CD4-positive, alpha-beta T cell treated with Interleukin-17A for 1 hour (primary cell): ENCODE data around the gene C11orf68.
A peak's percentile ranks its signal among the peaks of the same experiment; 100 is the strongest.
"Not testable (repeated sequence)": the region's sequence is repeated elsewhere in the genome, so short reads cannot be mapped to it uniquely, and the experiment has no call there.

Source experiments
- DNase-seq: peaks from one replicate; pipeline ENCODE4 v3.0.0-alpha.2; 2020

Gene C11orf68

DNA sequence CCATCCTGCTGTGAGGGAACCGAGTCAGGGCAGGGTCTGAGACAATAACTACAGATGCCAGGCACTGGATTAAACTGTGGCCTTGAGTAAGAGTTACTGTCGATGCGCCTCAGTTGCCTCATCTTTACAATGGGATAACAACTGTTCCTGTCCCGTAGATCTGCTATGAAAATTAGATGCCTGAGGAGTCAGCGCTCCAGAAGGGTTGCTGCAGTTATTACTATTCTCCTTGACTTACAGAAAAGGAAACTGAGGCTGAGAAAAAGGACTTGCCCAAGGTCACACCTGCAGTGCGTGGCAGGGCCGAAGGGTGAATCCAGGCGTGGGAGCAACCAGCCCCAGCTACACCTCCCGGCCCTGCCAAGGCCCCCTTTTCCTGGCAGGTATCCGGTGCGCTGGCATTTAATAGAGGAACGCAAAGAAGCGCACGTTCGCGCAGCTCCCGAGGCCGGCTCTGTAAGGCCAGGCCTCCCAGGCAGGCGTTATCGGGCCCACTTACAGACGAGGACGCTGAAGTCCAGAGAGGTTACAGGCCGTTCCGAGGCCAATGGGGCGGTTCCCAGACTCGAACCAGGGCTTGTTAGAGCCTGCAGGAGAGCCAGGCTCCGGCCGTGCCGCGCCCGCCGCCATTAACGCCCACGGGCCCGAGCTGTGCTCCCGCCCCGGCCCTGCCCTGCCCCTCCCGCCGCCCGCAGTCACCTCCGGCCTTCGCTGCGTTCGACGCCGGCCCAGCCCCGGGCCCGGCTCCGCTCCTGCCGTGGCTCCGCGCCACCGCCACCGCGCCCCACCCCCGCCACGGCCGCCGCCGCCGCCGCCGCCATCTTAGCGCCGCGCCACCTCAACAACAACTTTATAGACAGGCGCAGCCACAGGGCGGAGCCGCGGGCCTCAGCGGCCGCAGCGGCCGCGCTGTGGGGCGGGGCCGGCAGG is at the start of gene C11orf68:
TSS of gene C11orf68 (minus strand) at position 852 of the 930 bp plus-strand sequence. CDS start at position 821, 31 bp downstream.
- no peak for DNase-seq

DNA sequence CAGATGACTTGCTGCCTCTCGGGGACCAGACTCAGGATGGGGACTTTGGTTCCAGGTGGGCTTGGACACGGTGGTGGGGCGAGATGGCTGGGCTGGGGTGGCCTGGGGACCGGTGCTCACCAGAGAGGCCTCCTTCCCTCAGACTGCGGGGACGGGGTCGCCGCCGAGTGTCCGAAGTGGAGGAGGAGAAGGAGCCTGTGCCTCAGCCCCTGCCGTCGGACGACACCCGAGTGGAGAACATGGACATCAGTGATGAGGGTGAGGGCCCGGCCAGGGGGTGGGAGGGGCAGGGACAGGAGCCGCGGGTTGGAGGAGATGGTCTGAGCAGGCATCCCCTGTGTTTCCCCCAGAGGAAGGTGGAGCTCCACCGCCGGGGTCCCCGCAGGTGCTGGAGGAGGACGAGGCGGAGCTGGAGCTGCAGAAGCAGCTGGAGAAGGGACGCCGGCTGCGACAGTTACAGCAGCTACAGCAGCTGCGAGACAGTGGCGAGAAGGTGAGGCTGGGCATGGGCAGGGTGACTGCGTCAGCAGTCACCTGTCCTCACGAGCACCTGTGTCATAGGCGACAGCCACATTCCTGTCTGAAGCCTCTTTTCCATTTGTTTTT is 48.6 kb upstream of the C11orf68 start:
- no peak for DNase-seq

DNA sequence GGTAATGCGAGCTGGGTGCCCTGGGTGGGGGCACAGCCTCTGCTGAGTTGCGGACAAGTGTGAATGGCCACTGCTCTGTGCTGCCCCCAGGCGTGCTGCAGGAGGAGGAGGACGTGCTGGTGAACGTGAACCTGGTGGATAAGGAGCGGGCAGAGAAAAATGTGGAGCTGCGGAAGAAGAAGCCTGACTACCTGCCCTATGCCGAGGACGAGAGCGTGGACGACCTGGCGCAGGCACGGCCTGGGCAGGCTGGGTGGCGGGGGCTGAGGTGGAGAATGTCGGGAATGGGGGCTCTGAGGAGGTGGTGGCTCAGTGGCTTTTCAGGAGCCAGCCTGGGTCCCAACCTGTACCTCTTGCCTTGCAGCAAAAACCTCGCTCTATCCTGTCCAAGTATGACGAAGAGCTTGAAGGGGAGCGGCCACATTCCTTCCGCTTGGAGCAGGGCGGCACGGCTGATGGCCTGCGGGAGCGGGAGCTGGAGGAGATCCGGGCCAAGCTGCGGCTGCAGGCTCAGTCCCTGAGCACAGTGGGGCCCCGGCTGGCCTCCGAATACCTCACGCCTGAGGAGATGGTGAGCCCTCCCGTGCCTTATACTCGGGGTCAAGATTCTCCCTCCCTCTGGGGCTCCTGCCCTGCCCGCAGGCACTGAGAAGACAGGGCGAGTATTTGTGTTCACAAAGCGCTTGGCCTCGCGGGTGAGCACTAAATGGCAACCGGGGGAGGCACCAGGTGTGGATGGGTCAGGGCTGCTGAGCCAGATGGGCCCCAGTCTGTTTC is 47.3 kb upstream of the C11orf68 start:
- DNase-seq: no peak

DNA sequence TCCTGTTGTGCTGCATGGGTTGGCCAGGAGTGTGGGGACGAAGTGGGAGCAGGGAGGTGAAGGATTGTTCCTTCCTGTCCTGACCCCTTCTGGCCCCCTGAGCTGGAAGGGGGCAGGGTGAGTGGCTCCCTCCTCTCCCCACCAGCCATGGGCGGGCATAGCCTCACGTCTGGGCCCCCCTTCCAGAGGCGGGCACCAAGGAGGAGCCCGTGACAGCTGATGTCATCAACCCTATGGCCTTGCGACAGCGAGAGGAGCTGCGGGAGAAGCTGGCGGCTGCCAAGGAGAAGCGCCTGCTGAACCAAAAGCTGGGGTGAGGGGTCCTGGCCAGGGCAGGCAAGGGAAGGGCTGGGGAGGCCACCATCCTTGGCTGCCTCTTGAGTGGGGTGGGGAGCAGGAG is 46.0 kb upstream of the C11orf68 start:
- DNase-seq: no peak

DNA sequence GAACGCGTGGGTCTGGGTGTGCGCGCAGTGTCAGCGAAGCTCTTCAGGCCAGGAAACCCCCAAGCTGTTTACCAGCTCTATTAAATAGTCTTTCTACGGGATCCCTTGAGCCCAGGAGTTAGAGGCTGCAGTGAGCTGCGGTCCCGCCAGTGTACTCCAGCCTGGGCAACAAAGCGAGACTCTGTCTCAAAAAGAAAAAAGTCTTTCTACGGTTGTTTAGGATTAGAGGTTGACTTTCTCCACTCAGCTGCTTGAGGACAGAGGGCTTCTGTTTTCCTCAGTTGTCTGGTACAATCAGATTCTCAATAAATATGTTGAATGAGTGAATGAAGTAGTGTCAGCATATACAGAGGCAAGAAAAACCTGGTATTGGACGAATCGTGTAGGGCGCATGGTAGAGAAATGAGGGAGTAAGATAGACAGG is 43.3 kb upstream of the C11orf68 start:
- DNase-seq: peak; percentile 67

DNA sequence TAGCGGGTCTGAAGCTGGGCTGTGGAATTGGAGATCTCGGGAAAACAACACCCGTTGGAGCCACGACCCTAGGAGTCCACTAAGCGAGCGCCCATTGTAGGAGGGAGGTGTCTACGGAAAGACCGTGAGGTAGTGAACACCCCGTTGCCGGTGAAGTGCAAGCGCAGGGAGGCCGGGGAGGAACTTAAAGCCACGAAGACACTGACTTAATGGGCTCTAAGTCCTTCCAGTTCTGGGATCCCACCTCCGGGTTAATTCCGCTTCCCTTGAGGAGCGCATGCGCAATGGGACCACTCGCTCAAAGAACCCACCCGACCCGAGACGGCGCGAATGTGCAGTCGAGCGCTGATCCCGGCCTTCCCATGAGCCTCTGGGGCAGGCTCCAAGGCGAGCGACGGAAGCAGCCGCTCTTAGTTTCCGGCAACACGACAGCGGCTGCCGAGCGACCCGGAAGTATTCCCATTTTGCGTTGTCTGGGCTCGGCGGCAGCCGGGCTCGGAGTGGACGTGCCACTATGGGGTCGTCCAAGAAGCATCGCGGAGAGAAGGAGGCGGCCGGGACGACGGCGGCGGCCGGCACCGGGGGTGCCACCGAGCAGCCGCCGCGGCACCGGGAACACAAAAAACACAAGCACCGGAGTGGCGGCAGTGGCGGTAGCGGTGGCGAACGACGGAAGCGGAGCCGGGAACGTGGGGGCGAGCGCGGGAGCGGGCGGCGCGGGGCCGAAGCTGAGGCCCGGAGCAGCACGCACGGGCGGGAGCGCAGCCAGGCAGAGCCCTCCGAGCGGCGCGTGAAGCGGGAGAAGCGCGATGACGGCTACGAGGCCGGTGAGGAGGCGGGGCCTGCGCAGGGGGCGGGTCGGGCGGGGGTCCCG is 42.6 kb upstream of the C11orf68 start, which contains the start of gene SART1:
TSS of gene SART1 (plus strand) at position 468 of the 874 bp plus-strand sequence. CDS start at position 515, 47 bp downstream.
- DNase-seq: peak; percentile 98

DNA sequence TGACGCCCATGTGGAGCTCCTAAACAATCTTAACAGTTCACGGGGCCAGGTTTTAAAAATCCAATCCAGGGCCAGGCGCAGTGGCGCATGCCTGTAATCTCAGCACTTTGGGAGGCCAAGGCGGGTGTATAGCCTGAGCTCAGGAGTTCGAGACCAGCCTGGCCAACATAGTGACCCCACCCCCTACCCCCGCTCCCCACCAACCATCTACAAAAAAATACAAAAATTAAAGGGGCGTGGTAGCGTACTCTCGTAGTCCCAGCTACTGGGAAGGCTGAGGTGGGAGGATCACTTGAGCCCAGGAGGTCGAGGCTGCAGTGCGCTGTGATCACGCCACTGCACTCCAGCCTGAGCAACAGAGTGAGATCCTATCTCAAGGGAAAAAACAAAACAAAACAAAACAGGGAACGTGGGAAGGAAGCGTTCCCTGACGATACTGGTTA is 42.0 kb upstream of the C11orf68 start:
- no peak for DNase-seq

DNA sequence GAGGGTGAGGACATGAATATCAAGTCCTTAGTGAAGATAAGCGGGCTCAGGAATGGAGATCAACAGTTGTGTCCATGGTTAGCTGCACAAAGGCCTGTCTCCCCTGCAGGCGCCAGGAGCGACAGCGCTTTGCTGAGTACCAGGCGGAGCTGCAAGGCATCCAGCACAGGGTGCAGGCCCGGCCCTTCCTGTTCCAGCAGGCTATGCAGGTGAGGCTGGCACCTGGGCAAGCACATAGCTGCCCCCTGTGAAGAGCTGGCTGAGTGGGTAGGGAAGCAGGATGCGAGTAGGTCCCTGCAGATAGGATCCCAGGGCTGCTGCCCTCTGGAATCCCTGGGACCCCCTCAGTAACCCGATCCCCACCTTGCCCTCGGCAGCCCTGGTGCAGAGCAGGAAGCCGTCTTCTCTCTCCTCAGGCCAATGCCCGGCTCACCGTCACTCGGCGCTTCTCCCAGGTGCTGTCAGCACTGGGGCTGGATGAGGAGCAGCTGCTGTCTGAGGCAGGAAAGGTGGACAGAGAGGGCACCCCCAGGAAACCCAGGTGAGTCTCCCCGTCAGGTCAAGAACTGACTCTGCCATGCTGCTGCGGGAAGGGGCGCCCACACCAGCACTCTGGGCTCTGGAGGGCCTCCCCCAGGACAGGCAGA is 40.0 kb upstream of the C11orf68 start:
- DNase-seq: no peak

DNA sequence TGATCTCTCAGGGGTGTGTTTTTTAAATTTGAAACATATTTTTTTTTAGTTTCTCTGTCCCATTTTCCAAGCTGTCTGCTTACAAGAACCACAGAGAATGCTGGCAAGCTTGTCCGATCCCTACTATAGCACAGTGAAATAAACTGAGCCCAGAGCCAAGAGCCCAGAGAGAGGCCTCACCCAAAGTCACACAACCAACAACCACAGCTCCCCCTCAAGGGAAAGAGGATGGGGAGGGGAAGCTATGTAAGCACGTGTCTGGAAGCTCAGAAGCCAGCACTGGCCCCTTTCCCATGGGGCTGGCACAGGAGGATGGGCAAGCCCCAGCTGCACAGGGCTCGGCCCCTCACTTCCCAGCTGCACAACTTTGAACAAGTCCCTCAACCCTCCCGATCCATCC is 39.4 kb upstream of the C11orf68 start:
- DNase-seq: no peak

DNA sequence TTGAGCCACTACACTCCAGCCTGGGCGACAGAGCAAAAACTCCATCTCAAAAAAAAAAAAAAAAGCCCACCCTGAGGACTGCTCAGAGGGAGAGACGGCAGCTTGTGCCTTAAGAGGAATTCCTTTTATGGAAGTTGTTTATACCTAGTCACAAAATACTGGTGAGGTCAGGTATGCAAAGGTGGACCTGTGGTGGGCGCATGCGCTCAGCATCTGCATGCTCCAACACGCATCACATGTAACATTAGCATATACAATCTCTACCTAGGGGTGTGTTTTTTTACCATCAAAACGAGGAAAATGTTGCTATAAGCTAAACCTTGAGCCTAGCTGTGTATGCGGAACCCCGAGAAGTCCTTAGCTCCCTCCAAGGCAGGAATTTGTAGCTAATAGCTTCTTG is 35.9 kb upstream of the C11orf68 start:
- DNase-seq: no peak

DNA sequence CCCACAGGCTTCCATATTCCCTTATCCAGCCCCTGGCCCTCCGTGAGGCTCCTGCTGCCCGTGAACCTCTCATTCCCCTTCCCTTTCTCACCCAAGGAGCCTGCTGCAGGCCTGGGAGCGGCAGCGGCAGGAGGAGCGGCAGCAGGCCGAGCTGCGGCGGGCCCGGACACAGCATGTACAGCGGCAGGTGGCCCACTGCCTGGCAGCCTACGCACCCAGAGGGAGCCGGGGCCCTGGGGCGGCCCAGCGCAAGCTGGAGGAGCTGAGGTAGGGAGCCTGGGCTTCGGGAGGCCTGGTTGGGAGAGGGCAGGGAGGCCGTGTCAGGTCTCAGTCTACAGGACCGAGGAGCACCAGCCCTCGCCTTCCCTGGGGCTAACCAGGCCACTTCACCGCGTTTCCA is 34.6 kb upstream of the C11orf68 start:
- DNase-seq: no peak

DNA sequence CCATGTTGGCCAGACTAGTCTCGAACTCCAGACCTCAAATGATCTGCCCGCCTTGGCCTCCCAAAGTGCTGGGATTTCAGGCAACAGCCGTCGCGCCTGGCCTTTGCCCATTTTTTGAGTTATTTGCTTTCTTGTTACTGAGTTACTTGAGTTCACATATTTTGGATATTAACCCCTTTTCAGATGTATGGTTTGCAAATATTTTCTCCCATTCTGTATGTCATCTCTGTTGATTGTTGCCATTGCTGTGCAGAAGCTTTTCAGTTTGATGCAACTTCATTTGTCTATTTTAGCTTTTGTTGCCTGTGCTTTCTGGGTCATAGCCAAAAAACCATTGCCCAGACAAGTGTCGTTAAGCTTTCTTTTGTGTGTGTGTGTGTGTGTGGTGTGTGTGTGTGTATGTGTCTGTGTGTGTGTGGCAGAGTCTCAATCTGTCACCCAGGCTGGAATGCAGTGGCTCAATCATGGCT is 33.2 kb upstream of the C11orf68 start:
- DNase-seq: no peak

DNA sequence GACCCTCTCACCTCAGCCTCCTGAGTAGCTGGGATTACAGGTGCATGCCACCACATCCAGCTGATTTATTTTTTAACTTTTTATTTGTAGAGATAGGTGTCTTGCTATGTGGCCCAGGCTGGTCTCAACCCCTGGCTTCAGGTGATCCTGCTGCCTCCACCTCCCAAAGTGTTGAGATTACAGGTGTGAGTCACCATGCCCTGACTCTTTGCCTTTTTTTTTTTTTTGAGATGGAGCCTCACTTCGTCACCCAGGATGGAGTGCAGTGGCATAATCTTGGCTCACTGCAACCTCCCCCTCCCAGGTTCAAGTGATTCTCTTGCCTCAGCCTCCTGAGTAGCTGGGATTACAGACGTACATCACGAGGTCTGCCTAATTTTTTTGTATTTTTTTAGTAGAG is 32.8 kb upstream of the C11orf68 start:
- DNase-seq: not testable (repeated sequence)

DNA sequence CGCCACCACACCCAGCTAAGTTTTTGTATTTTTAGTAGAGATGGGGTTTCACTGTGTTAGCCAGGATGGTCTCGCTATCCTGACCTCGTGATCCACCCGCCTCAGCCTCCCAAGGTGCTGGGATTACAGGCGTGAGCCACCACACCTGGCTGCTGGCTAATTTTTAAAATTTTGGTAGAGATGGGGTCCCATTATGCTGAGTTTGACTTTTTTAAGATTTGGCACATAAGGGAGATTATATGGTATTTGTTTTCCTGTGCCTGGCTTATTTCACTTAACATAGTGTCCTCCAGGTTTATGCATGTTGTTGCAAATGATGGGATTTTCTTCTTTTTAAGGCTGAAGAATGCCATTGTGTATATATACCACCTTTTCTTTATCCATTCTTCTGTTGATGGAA is 31.8 kb upstream of the C11orf68 start:
- not testable (repeated sequence) for DNase-seq

DNA sequence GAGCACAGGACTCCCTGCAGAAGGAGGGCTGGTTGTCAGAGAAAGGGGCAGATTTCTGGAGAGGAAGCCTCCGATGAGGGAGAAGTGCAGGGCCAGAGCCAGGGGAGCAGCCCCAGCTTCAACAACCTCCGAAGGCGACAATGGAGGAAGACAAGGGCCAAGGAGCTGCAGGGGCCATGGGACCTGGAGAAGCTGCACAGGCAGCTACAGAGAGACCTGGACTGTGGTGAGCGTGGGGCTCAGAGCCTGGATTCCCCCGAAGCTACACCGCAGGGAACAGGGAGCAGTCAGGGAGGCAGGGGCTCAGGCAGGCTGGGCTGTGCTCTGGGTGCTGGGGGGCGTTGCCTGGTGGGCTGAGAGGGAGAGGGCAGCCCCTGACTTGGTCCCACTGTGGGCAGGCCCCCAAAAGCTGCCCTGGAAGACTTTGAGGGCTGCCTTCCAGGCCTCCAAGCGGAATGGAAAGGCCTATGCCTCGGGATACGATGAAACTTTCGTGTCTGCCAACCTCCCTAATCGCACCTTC is 28.8 kb upstream of the C11orf68 start:
- DNase-seq: no peak

DNA sequence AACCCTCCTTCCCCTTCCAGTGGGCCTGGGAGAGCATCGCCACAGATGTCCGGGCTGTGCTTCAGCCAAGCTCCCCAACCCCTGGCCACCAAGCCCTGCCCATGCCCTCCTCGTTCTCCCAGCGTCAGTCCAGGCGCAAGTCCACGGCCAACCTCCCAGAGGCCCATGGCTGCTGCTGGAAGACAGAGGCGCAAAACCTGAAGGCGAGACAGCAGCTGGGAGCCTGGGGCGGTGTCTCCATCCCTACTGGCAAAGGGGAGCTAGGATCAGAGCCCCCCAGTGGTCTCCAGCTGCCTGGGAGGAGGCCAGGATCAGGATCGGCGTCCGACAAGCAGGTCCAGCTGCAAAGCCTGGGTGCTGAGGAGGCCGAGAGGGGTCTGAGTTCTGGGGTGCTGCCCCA is 28.3 kb upstream of the C11orf68 start:
- DNase-seq: no peak

DNA sequence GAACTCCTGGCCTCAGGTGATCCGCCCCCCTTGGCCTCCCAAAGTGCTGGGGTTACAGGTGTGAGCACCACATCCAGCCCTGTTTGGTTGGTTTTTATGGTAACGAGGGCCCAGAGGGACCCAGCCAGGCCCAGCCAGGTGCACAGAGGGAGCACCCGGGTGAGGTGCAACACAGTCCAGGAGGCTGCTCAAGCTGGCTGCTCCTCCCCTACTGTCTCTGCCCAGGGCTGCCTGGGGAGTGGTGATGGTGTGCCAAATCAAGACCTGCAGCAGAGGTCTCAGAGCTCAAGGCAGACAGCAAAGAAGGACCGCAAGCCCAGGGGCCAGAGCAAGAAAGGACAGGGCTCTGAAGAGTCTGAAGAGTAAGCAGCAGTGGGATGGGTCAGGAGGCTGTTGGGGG is 27.8 kb upstream of the C11orf68 start:
- DNase-seq: no peak

DNA sequence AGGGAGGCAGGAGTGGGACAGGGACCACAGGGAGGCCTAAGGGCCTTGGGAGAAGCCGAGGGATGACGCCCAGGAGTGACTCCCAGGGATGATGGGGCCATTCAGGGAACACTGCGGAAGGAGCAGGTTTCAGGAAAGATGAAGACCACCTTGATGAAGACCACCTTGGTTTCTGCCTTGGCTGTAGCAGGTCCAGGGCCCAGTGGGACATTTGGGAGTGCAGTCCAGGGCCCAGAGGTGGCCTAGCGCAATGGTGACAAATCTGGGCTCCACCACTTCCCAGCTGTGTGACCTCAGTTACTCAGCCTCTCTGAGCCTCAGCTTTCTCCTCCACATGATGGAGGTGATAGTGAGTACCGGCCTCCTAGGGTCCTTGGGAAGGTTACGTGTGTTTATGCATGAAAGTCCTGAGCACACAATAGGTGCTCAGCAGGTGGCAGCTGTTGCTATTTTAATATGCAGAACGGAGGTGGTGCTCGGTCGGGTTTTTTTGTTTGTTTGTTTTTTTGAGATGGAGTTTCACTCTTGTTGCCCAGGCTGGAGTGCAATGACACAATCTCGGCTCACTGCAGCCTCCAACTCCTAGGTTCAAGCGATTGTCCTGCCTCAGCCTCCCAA is 27.2 kb upstream of the C11orf68 start:
- no peak for DNase-seq

DNA sequence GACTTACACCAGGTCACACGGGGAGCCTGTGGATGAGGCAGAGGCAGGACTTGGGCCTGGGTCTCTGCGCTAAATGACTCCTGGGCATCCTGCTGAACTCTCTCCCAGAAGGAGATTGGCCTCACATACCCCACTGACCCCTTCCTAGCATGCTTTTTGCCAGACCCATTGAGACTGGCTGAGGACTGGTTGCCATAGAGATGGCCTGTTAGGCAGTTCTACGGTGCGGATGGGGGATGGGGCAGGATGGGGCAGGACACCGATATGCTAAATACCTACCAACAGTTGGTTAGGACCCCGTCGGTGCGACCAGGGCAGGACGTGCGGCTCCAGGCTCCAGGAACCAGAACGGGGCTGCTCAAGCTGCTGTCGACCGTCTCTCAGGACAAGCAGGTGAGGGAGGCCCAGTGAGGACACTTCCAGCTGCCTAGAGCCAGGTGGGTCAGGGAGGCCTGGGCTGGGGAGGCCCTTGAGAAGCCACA is 26.6 kb upstream of the C11orf68 start, which contains the start of gene TSGA10IP:
TSS of gene TSGA10IP (plus strand) at position 51 of the 482 bp plus-strand sequence. CDS start at position 247, 196 bp downstream.
- DNase-seq: no peak

DNA sequence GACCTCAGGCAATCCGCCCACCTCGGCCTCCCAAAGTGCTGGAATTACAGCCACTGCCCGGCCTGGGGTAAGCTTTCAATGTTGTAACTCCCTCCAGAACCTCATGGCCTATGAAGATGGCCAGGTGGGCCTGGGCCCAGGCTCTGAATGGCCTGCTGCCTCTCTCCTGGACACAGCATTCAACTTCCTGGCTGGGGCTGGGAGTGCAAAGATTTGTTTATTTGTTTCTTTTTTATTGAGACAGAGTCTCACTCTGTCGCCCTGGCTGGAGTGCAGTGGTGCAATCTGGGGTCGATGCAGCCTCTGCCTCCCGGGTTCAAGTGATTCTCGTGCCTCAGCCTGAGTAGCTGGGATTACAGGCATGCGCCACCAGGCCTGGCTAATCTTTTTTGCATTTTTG is 25.9 kb upstream of the C11orf68 start:
- DNase-seq: no peak

DNA sequence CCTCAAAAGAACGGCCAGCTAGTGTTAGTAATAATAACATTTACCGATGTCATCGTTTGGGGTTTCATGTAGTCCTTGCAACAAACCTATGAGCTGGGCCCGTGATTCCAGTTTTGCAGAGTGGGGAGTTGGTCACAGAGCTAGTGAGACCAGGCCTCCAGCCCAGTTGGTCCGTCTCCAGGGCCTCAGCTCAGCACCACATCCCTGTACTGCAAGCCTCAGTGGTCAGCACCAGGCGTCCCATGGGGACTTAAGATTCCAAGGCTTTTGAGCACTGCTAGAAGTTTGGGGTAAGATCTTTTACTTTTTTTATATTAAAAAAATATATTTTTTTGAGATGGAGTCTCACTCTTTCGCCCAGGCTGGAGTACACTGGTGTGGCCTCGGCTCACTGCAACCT is 25.3 kb upstream of the C11orf68 start:
- no peak for DNase-seq
